H1 (cell line): ENCODE measurements around the gene ZNF24. TPM values are rescaled to one million over a fixed set of nuclear protein-coding genes. Genes with fewer than 3 reads are reported as not detected.

Source experiments
- CTCF ChIA-PET: fragments of 300-600 bp; sonication (Branson Sonifier 250); formaldehyde crosslinking; loops from one replicate; lab custom pipeline; 2021; ENCODE audit not compliant: partially characterized antibody; lab: Charles Lee
- POLR2A ChIA-PET: fragments of 300-600 bp; sonication (Branson Sonifier 250); formaldehyde crosslinking; loops from one replicate; lab custom pipeline; 2021; ENCODE audit warnings: inconsistent platforms; ENCODE audit not compliant: partially characterized antibody; lab: Charles Lee
- DNase-seq, 2 experiments: peaks; one replicate each; pipeline versions ENCODE4 v3.0.0 to v3.0.0-alpha.2; 2010 to 2022; ENCODE audit warnings: low spot score in 2 of 2, low read depth in 1 of 2, mixed read lengths in 1 of 2
- FAIRE-seq: peaks from 2 replicates; lab custom pipeline; 2011; peaks lifted over from hg19 to GRCh38; lab: Jason Lieb, UNC
- H2AFZ ChIP-seq: 2 replicates; pipeline ENCODE4 v1.8.1; 2012; ENCODE audit warnings: low read length, inconsistent platforms
- H2AK5ac ChIP-seq: 2 replicates; pipeline ENCODE4 v1.6.1; 2013; ENCODE audit warnings: low read depth, low read length
- H2BK120ac ChIP-seq: replicated peaks from 2 replicates; pipeline ENCODE3; 2013; ENCODE audit warnings: low read depth, low read length, inconsistent platforms
- H2BK12ac ChIP-seq: 2 replicates; pipeline ENCODE4 v1.6.1; 2013; ENCODE audit warnings: low read depth, low read length
- H2BK15ac ChIP-seq: 2 replicates; pipeline ENCODE4 v1.6.1; 2013; ENCODE audit warnings: low read length
- H2BK20ac ChIP-seq: 2 replicates; pipeline ENCODE4 v1.6.1; 2013; ENCODE audit warnings: low read length
- H2BK5ac ChIP-seq: 2 replicates; pipeline ENCODE4 v1.6.1; 2013; ENCODE audit warnings: low read depth, low read length
- H3K14ac ChIP-seq: 2 replicates; pipeline ENCODE4 v1.6.1; 2013; ENCODE audit warnings: inconsistent platforms; ENCODE audit not compliant: insufficient read length
- H3K18ac ChIP-seq: 2 replicates; pipeline ENCODE4 v1.6.1; 2013; ENCODE audit warnings: low read length; ENCODE audit errors: extremely low read depth
- H3K23ac ChIP-seq: 2 replicates; pipeline ENCODE4 v1.6.1; 2013; ENCODE audit warnings: inconsistent platforms; ENCODE audit not compliant: insufficient read length
- H3K23me2 ChIP-seq: 2 replicates; pipeline ENCODE4 v1.6.1; 2013; ENCODE audit warnings: low read depth, low read length
- H3K27ac ChIP-seq: 2 replicates; pipeline ENCODE4 v1.6.1; 2011; ENCODE audit warnings: low read depth, low read length, inconsistent platforms
- H3K27me3 ChIP-seq, 4 experiments: replicated peaks in 1 of 4; 1 replicate in 1 of 4; 2 replicates in 3 of 4; pipeline versions ENCODE4 v1.6.1 to v1.8.1; 2011 to 2013; ENCODE audit warnings: low read length in 3 of 4, mild to moderate bottlenecking in 3 of 4, inconsistent platforms in 2 of 4, mixed read lengths in 2 of 4, moderate library complexity in 1 of 4; ENCODE audit not compliant: control insufficient read depth in 3 of 4, insufficient read depth in 3 of 4; ENCODE audit errors: extremely low read depth in 1 of 4
- H3K36me3 ChIP-seq, 4 experiments: 2 replicates each; pipeline versions ENCODE4 v1.6.1 to v1.8.1; 2011 to 2013; ENCODE audit warnings: mild to moderate bottlenecking in 4 of 4, low read length in 3 of 4, moderate library complexity in 2 of 4, control low read depth in 1 of 4, inconsistent platforms in 1 of 4; ENCODE audit not compliant: insufficient read depth in 4 of 4, control insufficient read depth in 2 of 4
- H3K4ac ChIP-seq: replicated peaks from 2 replicates; pipeline ENCODE3; 2013; ENCODE audit warnings: low read length, low read depth, mixed read lengths, inconsistent platforms; ENCODE audit not compliant: insufficient read length
- H3K4me1 ChIP-seq, 4 experiments: replicated peaks in 1 of 4; 1 replicate in 1 of 4; 2 replicates in 3 of 4; pipeline versions ENCODE4 v1.6.1 to v1.8.1; 2011 to 2013; ENCODE audit warnings: low read length in 3 of 4, inconsistent platforms in 2 of 4, mixed read lengths in 1 of 4; ENCODE audit not compliant: insufficient read depth in 4 of 4, control insufficient read depth in 3 of 4
- H3K4me2 ChIP-seq, 2 experiments: 2 replicates each; pipeline versions ENCODE4 v1.6.1 to v1.8.1; 2011 to 2013; ENCODE audit warnings: low read depth in 2 of 2, low read length in 2 of 2, control low read depth in 1 of 2, inconsistent platforms in 1 of 2, mild to moderate bottlenecking in 1 of 2; ENCODE audit not compliant: insufficient read depth in 1 of 2
- H3K4me3 ChIP-seq, 4 experiments: fragments of 200-600, 300-600 bp in 1 of 4; sonication (generic), shearing (Covaris generic), sonication (Bioruptor Twin) in 1 of 4; 2 replicates each; pipeline versions ENCODE4 v1.5.1 to v1.8.1; 2011 to 2016; ENCODE audit warnings: low read length in 4 of 4, low read depth in 3 of 4, control low read depth in 2 of 4, inconsistent platforms in 2 of 4, mild to moderate bottlenecking in 2 of 4, mixed read lengths in 1 of 4, moderate library complexity in 1 of 4; ENCODE audit not compliant: insufficient read depth in 2 of 4; ENCODE audit errors: extremely low read depth in 1 of 4
- H3K56ac ChIP-seq: replicated peaks from 2 replicates; pipeline ENCODE3; 2013; ENCODE audit warnings: low read depth, mild to moderate bottlenecking, mixed read lengths, low read length, inconsistent platforms; ENCODE audit not compliant: insufficient read length
- H3K79me1 ChIP-seq: 2 replicates; pipeline ENCODE4 v1.6.1; 2013; ENCODE audit warnings: low read depth, low read length, control low read depth
- H3K79me2 ChIP-seq, 2 experiments: 2 replicates each; pipeline versions ENCODE4 v1.6.1 to v1.8.1; 2012 to 2013; ENCODE audit warnings: low read length in 2 of 2, mild to moderate bottlenecking in 2 of 2, inconsistent platforms in 1 of 2; ENCODE audit not compliant: insufficient read depth in 2 of 2, control insufficient read depth in 1 of 2
- H3K9ac ChIP-seq, 4 experiments: replicated peaks in 1 of 4; 1 replicate in 1 of 4; 2 replicates in 3 of 4; pipeline versions ENCODE4 v1.6.1 to v1.8.1; 2011 to 2013; ENCODE audit warnings: low read depth in 3 of 4, low read length in 3 of 4, control low read depth in 2 of 4, mild to moderate bottlenecking in 2 of 4, moderate library complexity in 2 of 4, inconsistent platforms in 1 of 4; ENCODE audit errors: extremely low read depth in 1 of 4
- H3K9me3 ChIP-seq, 2 experiments: 2 replicates each; pipeline versions ENCODE4 v1.6.1 to v1.8.1; 2012 to 2013; ENCODE audit warnings: mild to moderate bottlenecking in 2 of 2, moderate library complexity in 2 of 2, control low read depth in 1 of 2, inconsistent platforms in 1 of 2, low read depth in 1 of 2, low read length in 1 of 2, mixed read lengths in 1 of 2; ENCODE audit not compliant: insufficient read depth in 2 of 2
- H4K20me1 ChIP-seq, 2 experiments: replicated peaks in 1 of 2; 2 replicates each; pipeline versions ENCODE3 to v1.8.1; 2011 to 2013; ENCODE audit warnings: inconsistent platforms in 2 of 2, low read length in 2 of 2, mild to moderate bottlenecking in 1 of 2; ENCODE audit not compliant: insufficient read depth in 2 of 2, control insufficient read depth in 1 of 2
- H4K5ac ChIP-seq: 2 replicates; pipeline ENCODE4 v1.6.1; 2013; ENCODE audit warnings: low read length, low read depth, mixed read lengths, inconsistent platforms; ENCODE audit not compliant: insufficient read length
- H4K8ac ChIP-seq: 2 replicates; pipeline ENCODE4 v1.8.0; 2013; ENCODE audit warnings: mild to moderate bottlenecking, moderate library complexity, low read length, inconsistent platforms; ENCODE audit not compliant: insufficient read depth; ENCODE audit errors: extremely low read depth
- H4K91ac ChIP-seq: replicated peaks from 2 replicates; pipeline ENCODE3; 2013; ENCODE audit warnings: low read length, mixed read lengths, inconsistent platforms; ENCODE audit not compliant: insufficient read length
- ATF3 ChIP-seq: IDR thresholded peaks from 2 replicates; pipeline ENCODE4 v1.6.1; 2011; ENCODE audit warnings: low read depth, mild to moderate bottlenecking, low read length; ENCODE audit not compliant: insufficient read depth
- BACH1 ChIP-seq: IDR thresholded peaks from 2 replicates; pipeline ENCODE4 v1.6.1; 2012; ENCODE audit warnings: low read length, improper control_type of control experiment
- CBX5 ChIP-seq: fragments of 300-800, 300-1000 bp; sonication (generic); IDR thresholded peaks from 2 replicates; pipeline ENCODE4 v1.7.1; 2016; ENCODE audit warnings: antibody characterized with exemption, low read length, low read depth
- CEBPB ChIP-seq: IDR thresholded peaks from 2 replicates; pipeline ENCODE4 v1.6.1; 2012; ENCODE audit warnings: low read depth, low read length
- CREB1 ChIP-seq: IDR thresholded peaks from 2 replicates; pipeline ENCODE4 v1.6.1; 2012; ENCODE audit warnings: inconsistent platforms
- CTCF ChIP-seq, 3 experiments: IDR thresholded peaks; 1 replicate in 2 of 3; 2 replicates in 1 of 3; pipeline versions ENCODE4 v1.5.1 to v1.6.1; 2011; ENCODE audit warnings: low read length in 3 of 3, mild to moderate bottlenecking in 3 of 3, inconsistent platforms in 2 of 3, low read depth in 1 of 3, moderate library complexity in 1 of 3; ENCODE audit not compliant: insufficient read depth in 1 of 3; ENCODE audit errors: control extremely low read depth in 1 of 3
- EGR1 ChIP-seq: IDR thresholded peaks from 2 replicates; pipeline ENCODE4 v1.6.1; 2011; ENCODE audit warnings: low read depth, low read length, borderline replicate concordance
- EZH2 ChIP-seq: fragments of 200-600 bp; sonication (generic); IDR thresholded peaks from 2 replicates; pipeline ENCODE4 v1.7.1; 2012; ENCODE audit warnings: low read depth, mild to moderate bottlenecking, moderate library complexity, low read length, inconsistent platforms; ENCODE audit not compliant: severe bottlenecking
- KDM1A ChIP-seq: fragments of 200-600, 300-600 bp; sonication (generic); IDR thresholded peaks from 2 replicates; pipeline ENCODE4 v1.7.1; 2016; ENCODE audit warnings: mild to moderate bottlenecking, low read length, borderline replicate concordance
- KDM4A ChIP-seq: IDR thresholded peaks from one replicate; pipeline ENCODE4 v1.7.1; 2012; ENCODE audit warnings: low read depth, mild to moderate bottlenecking, moderate library complexity, low read length, inconsistent platforms; ENCODE audit not compliant: severe bottlenecking
- RNF2 ChIP-seq: fragments of 200-900, 300-1000 bp; sonication (generic); IDR thresholded peaks from 2 replicates; pipeline ENCODE4 v1.7.1; 2016; ENCODE audit warnings: borderline replicate concordance, low read depth, mild to moderate bottlenecking, antibody characterized with exemption, low read length; ENCODE audit not compliant: poor library complexity, severe bottlenecking; ENCODE audit errors: missing control alignments
- WGBS, 2 experiments: shearing (Covaris generic) in 1 of 2; methylation state at CpG; one replicate each; pipeline versions ENCODE4 v1.1.6 to v1.1.7; 2013 to 2015; ENCODE audit warnings: low lambda C conversion rate in 2 of 2, mixed read lengths in 2 of 2, inconsistent platforms in 1 of 2, low coverage in 1 of 2, missing lambda C conversion rate in 1 of 2; ENCODE audit not compliant: insufficient replicate concordance in 2 of 2, insufficient coverage in 1 of 2, insufficient read length in 1 of 2; ENCODE audit errors: extremely low coverage in 1 of 2, missing lambda C conversion rate in 1 of 2; 5-methylcytosine and 5-hydroxymethylcytosine counted together
- polyA plus RNA-seq, 7 experiments: library from polyadenylated mRNA; depleted of rRNA in 3 of 7; stranded (reverse) in 5 of 7; unstranded in 2 of 7; fragments of >200 nt in 5 of 7; fragments of 200-250 nt in 2 of 7; gene quantifications; 1 replicate in 5 of 7; 2 replicates in 1 of 7; 4 replicates in 1 of 7; pipeline versions ENCODE4 v1.2.1 to v1.2.3, GENCODE V29; 2011 to 2013; ENCODE audit warnings: missing spikeins in 2 of 7, mixed read lengths in 2 of 7
- total RNA-seq: library from RNA; stranded (reverse); fragmentation: NEBNext Ultra II Directional; extraction: Animal tissue kit (Norgen Biotek cat#: 25700); gene quantifications from 2 replicates; pipeline ENCODE4 v1.2.1, GENCODE V29; 2021

Gene ZNF24
- total and polyA plus RNA-seq, 2 of the 8 experiments (the other 6 are each of a cell fraction or from before 2014, with no cell fraction given) = 12.5 to 56.9 TPM

DNA sequence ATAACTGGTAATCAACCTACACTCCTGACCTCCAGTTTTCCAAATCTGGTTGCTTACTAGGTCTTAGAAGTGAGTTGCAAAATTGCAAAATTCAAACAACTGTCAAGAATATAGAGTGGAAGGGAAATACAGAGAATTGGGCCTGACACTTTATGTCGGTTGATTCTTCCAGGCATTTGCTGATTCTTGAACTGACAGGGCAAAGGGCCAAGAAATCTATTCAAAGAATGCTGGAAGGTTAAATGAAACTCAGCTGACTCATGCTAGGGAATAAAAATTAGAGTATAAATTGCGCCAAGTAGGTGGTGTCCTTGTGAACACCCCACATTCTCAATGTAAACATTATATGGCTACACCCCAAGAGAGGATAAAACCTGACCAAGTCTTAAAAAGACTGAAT, 32.7 kb downstream of the ZNF24 start:
- Histone ChIP-seq H3K56ac (no peak overlapping the region), H3K9ac (no peak overlapping the region), H4K8ac (no peak overlapping the region), H2AK5ac (no peak overlapping the region), H4K91ac (no peak overlapping the region), H3K18ac (no peak overlapping the region), H3K27me3 (peaks cover 0 to under 1% (median 0%) of the 10 kb centered on the region in 4 experiments; a peak in 1 of 7 replicates), H2BK5ac (no peak overlapping the region), H3K79me2 (no peaks in the 10 kb centered on the region), H2BK20ac (no peak overlapping the region), H3K4me2 (no peak overlapping the region), H3K9me3 (peaks cover 18 to 28% of the 10 kb centered on the region in 2 experiments), H3K23me2 (no peaks in the 10 kb centered on the region; the same call in 1 of the 2 replicates), H3K36me3 (peaks cover 0 to 20% (median 11%) of the 10 kb centered on the region in 4 experiments; a peak in 5 of 8 replicates), H3K79me1 (no peaks in the 10 kb centered on the region), H4K20me1 (no peaks in the 10 kb centered on the region), H2BK15ac (no peak overlapping the region), H2AFZ (no peak overlapping the region), H2BK12ac (no peak overlapping the region), H3K23ac (no peak overlapping the region), H3K4me1 (no peaks in the 10 kb centered on the region), H4K5ac (no peak overlapping the region), H3K4ac (no peak overlapping the region), H3K14ac (no peak overlapping the region), H2BK120ac (no peak overlapping the region), H3K4me3 (no peak overlapping the region), H3K27ac (no peak overlapping the region)
- ChIA-PET CTCF (no interaction called here), POLR2A (interaction anchor here (1.3 to 2.0 kb wide), 2 partner anchors 11 to 64 kb away, joined by 3 to 6 read pairs; no protein-coding TSS in a partner anchor)
- no peak for FAIRE-seq
- 90% methylated on average over 2 of the region's 2 CpGs; no CpG with 5 or more reads in 1 of the 2 experiments for WGBS, 2 experiments
- no peak for DNase-seq
- no peak for TF ChIP-seq EGR1
- no peak for TF ChIP-seq KDM1A
- TF ChIP-seq ATF3 = no peak
- TF ChIP-seq CREB1 = no peak
- no peak for TF ChIP-seq CTCF (IDR thresholded peaks at IDR 0.05; ENCODE audit: control extremely low read depth in 1 of 3, insufficient read depth in 1 of 3, low read depth in 1 of 3, low read length in 3 of 3)
- no peak for TF ChIP-seq EZH2
- no peak for TF ChIP-seq CBX5
- no peak for TF ChIP-seq KDM4A
- no peak for TF ChIP-seq BACH1
- TF ChIP-seq CEBPB = no peak
- no peak for TF ChIP-seq RNF2
